H1 (cell line): ENCODE results near the gene SLC16A11. TPM values are rescaled to one million over a fixed set of nuclear protein-coding genes. Genes with fewer than 3 reads are reported as not detected.
A peak's percentile ranks its signal among the peaks of the same experiment; 100 is the strongest.

ENCODE experiments used
- ASH2L ChIP-seq: fragments of 200-600, 300-600 bp; sonication (generic); IDR thresholded peaks from one replicate; pipeline ENCODE4 v1.7.1; 2017; ENCODE audit warnings: low read length
- BACH1 ChIP-seq: IDR thresholded peaks from 2 replicates; pipeline ENCODE4 v1.6.1; 2012; ENCODE audit warnings: low read length, improper control_type of control experiment
- BCL11A ChIP-seq, 2 experiments: IDR thresholded peaks; one replicate each; pipeline ENCODE4 v1.6.1; 2011; ENCODE audit warnings: low read depth in 2 of 2, low read length in 2 of 2, mild to moderate bottlenecking in 2 of 2
- CBX8 ChIP-seq: fragments of 300-800, 300-1000 bp; sonication (generic); IDR thresholded peaks from 2 replicates; pipeline ENCODE4 v1.7.1; 2016; ENCODE audit warnings: low read depth, low read length, borderline replicate concordance
- CEBPB ChIP-seq: IDR thresholded peaks from 2 replicates; pipeline ENCODE4 v1.6.1; 2012; ENCODE audit warnings: low read depth, low read length
- CHD1 ChIP-seq: IDR thresholded peaks from 2 replicates; pipeline ENCODE4 v1.6.1; 2012; ENCODE audit warnings: low read depth, low read length, improper control_type of control experiment
- CHD2 ChIP-seq: IDR thresholded peaks from 2 replicates; pipeline ENCODE4 v1.6.1; 2012; ENCODE audit warnings: low read length, improper control_type of control experiment
- CTBP2 ChIP-seq: IDR thresholded peaks from 2 replicates; pipeline ENCODE4 v1.7.0; 2011; ENCODE audit warnings: borderline replicate concordance, mild to moderate bottlenecking, moderate library complexity, mixed read lengths, low read length; ENCODE audit not compliant: insufficient read depth, insufficient read length
- EGR1 ChIP-seq: IDR thresholded peaks from 2 replicates; pipeline ENCODE4 v1.6.1; 2011; ENCODE audit warnings: low read depth, low read length, borderline replicate concordance
- GABPA ChIP-seq: IDR thresholded peaks from 2 replicates; pipeline ENCODE4 v1.6.1; 2011; ENCODE audit warnings: mild to moderate bottlenecking, low read length, moderate library complexity, borderline replicate concordance; ENCODE audit not compliant: insufficient read depth
- GTF2F1 ChIP-seq: IDR thresholded peaks from 2 replicates; pipeline ENCODE4 v1.6.1; 2012; ENCODE audit warnings: low read depth, low read length, improper control_type of control experiment, borderline replicate concordance
- HDAC2 ChIP-seq, 2 experiments: fragments of 300-600 bp in 1 of 2; sonication (generic) in 1 of 2; IDR thresholded peaks; 2 replicates each; pipeline ENCODE4 v1.6.1; 2011 to 2012; ENCODE audit warnings: low read depth in 2 of 2, low read length in 2 of 2, mild to moderate bottlenecking in 2 of 2, moderate library complexity in 2 of 2, borderline replicate concordance in 1 of 2, inconsistent platforms in 1 of 2
- JUND ChIP-seq: IDR thresholded peaks from 2 replicates; pipeline ENCODE4 v1.6.1; 2011; ENCODE audit warnings: mild to moderate bottlenecking, improper control_type of control experiment, low read length
- POU5F1 ChIP-seq: IDR thresholded peaks from 2 replicates; pipeline ENCODE4 v1.6.1; 2011; ENCODE audit warnings: low read depth, mild to moderate bottlenecking, low read length, moderate library complexity
- RXRA ChIP-seq: IDR thresholded peaks from 2 replicates; pipeline ENCODE4 v1.6.1; 2011; ENCODE audit warnings: low read depth, mild to moderate bottlenecking, low read length, moderate library complexity; ENCODE audit not compliant: insufficient read depth
- SAP30 ChIP-seq: fragments of 300-600 bp; sonication (generic); IDR thresholded peaks from 2 replicates; pipeline ENCODE4 v1.7.1; 2012; ENCODE audit warnings: low read length, moderate library complexity, mild to moderate bottlenecking, inconsistent platforms; ENCODE audit not compliant: insufficient read depth, insufficient replicate concordance
- SIN3A ChIP-seq, 2 experiments: IDR thresholded peaks in 1 of 2; conservative IDR thresholded peaks in 1 of 2; 2 replicates each; pipeline ENCODE4 v1.6.1; 2011 to 2012; ENCODE audit warnings: low read length in 2 of 2, improper control_type of control experiment in 1 of 2, low read depth in 1 of 2, mild to moderate bottlenecking in 1 of 2
- SP1 ChIP-seq: IDR thresholded peaks from 2 replicates; pipeline ENCODE4 v1.6.1; 2011; ENCODE audit warnings: low read depth, low read length
- SP4 ChIP-seq: IDR thresholded peaks from 2 replicates; pipeline ENCODE4 v1.6.1; 2012; ENCODE audit warnings: low read length, inconsistent platforms
- TAF7 ChIP-seq: optimal IDR thresholded peaks from 2 replicates; pipeline ENCODE3; 2011; ENCODE audit warnings: low read depth, mild to moderate bottlenecking, inconsistent platforms, low read length, moderate library complexity, borderline replicate concordance
- YY1 ChIP-seq: IDR thresholded peaks from 2 replicates; pipeline ENCODE4 v1.6.1; 2011; ENCODE audit warnings: low read depth, mild to moderate bottlenecking, low read length
- polyA plus RNA-seq, 7 experiments: library from polyadenylated mRNA; depleted of rRNA in 3 of 7; stranded (reverse) in 5 of 7; unstranded in 2 of 7; fragments of >200 nt in 5 of 7; fragments of 200-250 nt in 2 of 7; gene quantifications; 1 replicate in 5 of 7; 2 replicates in 1 of 7; 4 replicates in 1 of 7; pipeline versions ENCODE4 v1.2.1 to v1.2.3, GENCODE V29; 2011 to 2013; ENCODE audit warnings: missing spikeins in 2 of 7, mixed read lengths in 2 of 7
- total RNA-seq: library from RNA; stranded (reverse); fragmentation: NEBNext Ultra II Directional; extraction: Animal tissue kit (Norgen Biotek cat#: 25700); gene quantifications from 2 replicates; pipeline ENCODE4 v1.2.1, GENCODE V29; 2021
- TF ChIP-seq, protein P1 (sequence below), 3 experiments: IDR thresholded peaks; 1 replicate in 2 of 3; 2 replicates in 1 of 3; pipeline versions ENCODE4 v1.5.1 to v1.6.1; 2011; ENCODE audit warnings: low read length in 3 of 3, mild to moderate bottlenecking in 3 of 3, inconsistent platforms in 2 of 3, low read depth in 1 of 3, moderate library complexity in 1 of 3; ENCODE audit not compliant: insufficient read depth in 1 of 3; ENCODE audit errors: control extremely low read depth in 1 of 3

SLC16A11 gene
- total and polyA plus RNA-seq, 2 of the 8 experiments (the other 6 are each of a cell fraction or from before 2014, with no cell fraction given): 0.35 to 0.39 TPM

GRCh38 chr17:7014261-7014994 is 29.5 kb downstream of the SLC16A11 start (continued):
- TF ChIP-seq CTBP2 (no peak), ASH2L (no peak), RXRA (no peak), CBX8 (no peak), SIN3A (conservative IDR thresholded peaks at IDR 0.05 in 1 of 2, IDR thresholded peaks at IDR 0.05 in 1 of 2; ENCODE audit: low read depth in 1 of 2, low read length in 2 of 2) (no peak; a peak in 1 of 4 replicates), HDAC2 (IDR thresholded peaks at IDR 0.05; ENCODE audit: borderline replicate concordance in 1 of 2, low read depth in 2 of 2, low read length in 2 of 2) (peak; percentile 80 to 97; a peak in 2 of 4 replicates), GABPA (peak; percentile 56; the same call in 1 of the 2 replicates), CEBPB (0 out of 2 replicates have a peak, but pooled peaks have one; percentile 1), JUND (peak; percentile 84), GTF2F1 (no peak), CHD1 (no peak), YY1 (no peak), BCL11A (IDR thresholded peaks at IDR 0.05; ENCODE audit: low read depth in 2 of 2, low read length in 2 of 2) (no peak), SAP30 (no peak), SP1 (no peak), TAF7 (no peak), BACH1 (peak; percentile 93), POU5F1 (no peak), EGR1 (0 out of 2 replicates have a peak, but pooled peaks have one; percentile 20), CHD2 (no peak), SP4 (no peak)
- TF ChIP-seq, protein P1, sequence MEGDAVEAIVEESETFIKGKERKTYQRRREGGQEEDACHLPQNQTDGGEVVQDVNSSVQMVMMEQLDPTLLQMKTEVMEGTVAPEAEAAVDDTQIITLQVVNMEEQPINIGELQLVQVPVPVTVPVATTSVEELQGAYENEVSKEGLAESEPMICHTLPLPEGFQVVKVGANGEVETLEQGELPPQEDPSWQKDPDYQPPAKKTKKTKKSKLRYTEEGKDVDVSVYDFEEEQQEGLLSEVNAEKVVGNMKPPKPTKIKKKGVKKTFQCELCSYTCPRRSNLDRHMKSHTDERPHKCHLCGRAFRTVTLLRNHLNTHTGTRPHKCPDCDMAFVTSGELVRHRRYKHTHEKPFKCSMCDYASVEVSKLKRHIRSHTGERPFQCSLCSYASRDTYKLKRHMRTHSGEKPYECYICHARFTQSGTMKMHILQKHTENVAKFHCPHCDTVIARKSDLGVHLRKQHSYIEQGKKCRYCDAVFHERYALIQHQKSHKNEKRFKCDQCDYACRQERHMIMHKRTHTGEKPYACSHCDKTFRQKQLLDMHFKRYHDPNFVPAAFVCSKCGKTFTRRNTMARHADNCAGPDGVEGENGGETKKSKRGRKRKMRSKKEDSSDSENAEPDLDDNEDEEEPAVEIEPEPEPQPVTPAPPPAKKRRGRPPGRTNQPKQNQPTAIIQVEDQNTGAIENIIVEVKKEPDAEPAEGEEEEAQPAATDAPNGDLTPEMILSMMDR (IDR thresholded peaks at IDR 0.05; ENCODE audit: control extremely low read depth in 1 of 3, insufficient read depth in 1 of 3, low read depth in 1 of 3, low read length in 3 of 3): peak; percentile 44 to 66 (median 47); a peak in 3 of 4 replicates
